HG02885 (cell line): ENCODE results near the gene HSPA1B.
"Not testable (repeated sequence)": the region's sequence is repeated elsewhere in the genome, so short reads cannot be mapped to it uniquely, and the experiment has no call there.

Experiments used
- ATAC-seq: cut with Tn5 transposase; IDR thresholded peaks from one replicate; pipeline ENCODE4 v1.9.1; 2021; ENCODE audit warnings: mild to moderate bottlenecking; ENCODE audit not compliant: unreplicated experiment, poor library complexity

Gene HSPA1B

GRCh38 chr6:31851485-31851832 is 23.9 kb downstream of the HSPA1B start:
- ATAC-seq = no peak

GRCh38 chr6:31851980-31852718 is 24.6 kb downstream of the HSPA1B start:
- ATAC-seq = not testable (repeated sequence)

- not testable (repeated sequence) for ATAC-seq
These were observed 30.2 kb downstream of the HSPA1B start for GRCh38 chr6:31857774-31858173.

DNA sequence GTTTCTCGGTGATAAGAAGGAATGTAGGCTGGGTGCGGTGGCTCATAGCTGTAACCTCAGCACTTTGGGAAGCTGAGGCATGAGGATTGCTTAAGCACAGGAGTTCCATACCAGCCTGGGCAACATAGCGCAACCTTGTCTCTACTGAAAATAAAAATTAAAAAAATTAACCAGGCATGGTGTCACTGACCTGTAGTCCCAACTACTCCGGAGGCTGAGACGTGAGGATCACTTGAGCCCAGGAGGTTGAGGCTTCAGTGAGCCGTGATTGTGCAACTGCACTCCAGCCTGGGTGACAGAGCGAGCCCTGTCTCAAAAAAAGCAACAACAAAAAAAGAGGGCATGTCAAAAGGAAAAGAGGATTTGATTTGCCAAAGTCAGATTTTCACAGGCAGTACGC is 31.2 kb downstream of the HSPA1B start:
- no peak for ATAC-seq

DNA sequence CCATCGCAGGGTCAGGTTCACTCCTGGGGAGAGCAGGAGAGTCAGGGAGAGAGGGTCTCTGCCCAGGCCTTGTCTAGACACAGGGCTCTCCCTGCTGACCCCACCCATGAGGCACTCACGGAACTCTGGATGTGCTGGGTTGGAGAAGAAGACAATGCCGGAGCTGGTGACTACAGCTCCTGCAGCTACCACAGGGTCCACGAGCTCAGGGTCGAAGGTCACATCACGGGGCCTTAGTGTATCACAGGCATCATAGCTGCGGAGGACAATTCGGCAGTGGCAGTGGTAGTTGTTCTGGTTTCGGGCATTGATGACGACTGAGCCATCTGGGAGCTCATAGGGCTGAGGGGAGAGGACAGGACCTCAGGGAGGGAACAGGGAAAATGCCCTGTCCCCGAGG is 32.4 kb downstream of the HSPA1B start:
- no peak for ATAC-seq

DNA sequence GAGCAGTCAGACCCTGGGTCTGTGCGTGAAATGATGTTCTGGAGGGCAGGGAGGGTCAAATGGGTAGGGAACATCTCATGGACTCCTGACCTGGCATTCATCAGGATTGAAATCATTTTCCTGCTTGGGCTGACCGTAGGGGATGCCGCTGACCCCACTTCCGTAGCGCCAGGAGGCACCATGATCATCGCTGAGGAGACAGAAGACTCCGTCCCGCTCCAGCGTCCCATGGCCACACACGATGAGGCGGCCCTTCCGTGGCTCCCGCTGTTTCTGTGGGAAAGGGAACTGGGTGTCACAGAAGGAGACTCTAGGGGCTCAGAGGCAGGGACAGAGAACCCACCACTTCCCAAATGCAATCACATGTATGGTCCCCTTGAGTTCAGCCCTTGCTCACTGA is 32.8 kb downstream of the HSPA1B start:
- ATAC-seq = no peak

DNA sequence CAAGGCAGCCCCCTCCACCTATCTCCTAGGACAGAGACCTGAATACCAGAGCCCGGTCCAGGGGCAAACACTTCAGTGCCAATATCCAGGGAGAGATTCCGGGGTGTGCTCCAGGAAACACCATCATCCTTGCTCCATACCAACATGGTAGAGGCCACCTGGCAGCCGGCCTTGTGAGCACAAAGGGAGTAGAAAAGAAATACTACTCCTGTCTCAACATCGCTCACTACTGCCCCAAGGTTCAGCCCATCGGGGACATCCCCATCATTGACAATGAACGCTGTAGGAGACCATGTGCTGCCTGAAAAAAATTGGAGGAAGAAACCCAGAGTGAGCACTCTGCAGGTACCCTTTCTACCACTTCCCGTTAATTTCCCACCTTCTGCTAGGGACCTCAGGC is 33.6 kb downstream of the HSPA1B start:
- ATAC-seq = no peak

GRCh38 chr6:31861919-31862343 is 34.4 kb downstream of the HSPA1B start:
- ATAC-seq = no peak

- peak; percentile 92 for ATAC-seq
These were observed 35.1 kb downstream of the HSPA1B start, which contains the start of gene NEU1 for GRCh38 chr6:31862344-31863235. Gene NEU1, minus strand, starts transcription at chr6:31862821. Its CDS starts 45 bp downstream, at chr6:31862776.

GRCh38 chr6:31864123-31864562 is 36.6 kb downstream of the HSPA1B start:
- not testable (repeated sequence) for ATAC-seq

- no peak for ATAC-seq
These were observed 37.3 kb downstream of the HSPA1B start for GRCh38 chr6:31864818-31865204.

DNA sequence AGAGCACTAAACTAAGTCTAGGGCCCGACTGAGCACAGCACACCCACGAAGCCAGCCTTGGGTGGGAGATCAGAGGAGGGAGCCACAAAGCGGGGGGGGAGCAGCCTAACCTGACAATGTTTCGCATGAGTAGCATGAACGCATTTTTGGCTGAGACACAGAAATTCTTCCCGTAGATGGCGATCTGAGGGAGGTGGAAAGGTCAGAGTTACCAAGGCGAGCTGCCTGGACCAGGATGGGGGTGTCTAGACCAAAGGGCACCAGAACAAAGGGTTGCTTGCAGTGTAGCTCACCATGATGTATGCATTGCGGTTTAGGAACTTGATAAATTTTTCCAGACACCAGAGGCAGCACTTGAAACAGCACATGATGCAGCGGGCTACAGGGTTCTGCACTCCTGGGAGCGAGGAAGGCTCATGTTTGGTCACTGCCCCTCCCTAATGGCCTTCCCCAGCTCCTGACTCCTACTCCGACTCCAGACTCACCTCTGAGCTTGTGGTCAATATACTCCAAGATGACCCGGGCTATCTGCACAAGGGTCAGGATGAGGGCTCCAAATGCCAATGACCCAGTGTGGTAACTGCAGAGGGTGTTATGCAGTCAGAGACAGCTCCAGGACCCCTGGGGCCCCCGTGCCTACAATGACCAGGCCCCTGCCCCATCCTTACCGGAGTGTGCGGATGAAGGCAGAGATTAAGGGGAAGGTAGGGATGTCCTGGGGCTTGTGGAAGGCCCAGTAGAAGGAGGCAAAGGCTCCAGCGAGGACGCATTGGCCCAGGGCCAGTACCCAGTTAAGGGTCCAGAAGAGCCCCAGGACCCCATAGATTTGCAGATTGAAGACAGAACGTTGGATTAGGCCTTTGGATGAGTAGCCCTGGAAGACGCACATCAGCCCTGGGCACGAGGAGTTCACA is 37.9 kb downstream of the HSPA1B start:
- ATAC-seq = no peak

GRCh38 chr6:31868658-31868971 is 41.1 kb downstream of the HSPA1B start:
- ATAC-seq = not testable (repeated sequence)

GRCh38 chr6:31869343-31869742 is 41.8 kb downstream of the HSPA1B start:
- ATAC-seq = no peak

DNA sequence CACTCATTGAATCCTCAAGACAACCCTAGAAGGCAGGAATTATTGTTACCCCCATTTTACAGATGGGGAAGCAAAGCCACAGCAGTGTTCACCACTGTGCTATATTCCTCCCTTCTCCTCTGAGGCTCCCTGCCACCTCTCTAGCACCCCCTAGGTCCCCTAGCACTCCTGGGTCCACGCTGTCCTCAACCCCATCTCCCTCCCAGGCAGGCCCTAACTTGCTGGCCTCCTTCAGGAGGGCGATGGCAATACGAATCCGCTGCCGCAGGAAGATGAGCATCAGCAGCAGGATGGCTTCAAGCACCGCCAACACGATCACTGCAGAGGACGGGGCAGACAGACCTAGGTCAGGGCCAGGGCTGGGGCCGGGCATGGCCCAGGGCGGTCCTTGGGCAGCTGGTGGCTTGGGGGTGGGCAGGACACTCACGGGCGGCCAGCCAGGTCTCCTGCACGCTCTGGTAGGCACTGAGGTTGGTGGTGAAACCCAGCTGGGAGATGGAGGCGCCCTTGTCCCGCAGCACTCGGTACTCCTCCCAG is 42.9 kb downstream of the HSPA1B start:
- ATAC-seq = no peak

- ATAC-seq = no peak
These were observed 43.6 kb downstream of the HSPA1B start for GRCh38 chr6:31871046-31871659.

DNA sequence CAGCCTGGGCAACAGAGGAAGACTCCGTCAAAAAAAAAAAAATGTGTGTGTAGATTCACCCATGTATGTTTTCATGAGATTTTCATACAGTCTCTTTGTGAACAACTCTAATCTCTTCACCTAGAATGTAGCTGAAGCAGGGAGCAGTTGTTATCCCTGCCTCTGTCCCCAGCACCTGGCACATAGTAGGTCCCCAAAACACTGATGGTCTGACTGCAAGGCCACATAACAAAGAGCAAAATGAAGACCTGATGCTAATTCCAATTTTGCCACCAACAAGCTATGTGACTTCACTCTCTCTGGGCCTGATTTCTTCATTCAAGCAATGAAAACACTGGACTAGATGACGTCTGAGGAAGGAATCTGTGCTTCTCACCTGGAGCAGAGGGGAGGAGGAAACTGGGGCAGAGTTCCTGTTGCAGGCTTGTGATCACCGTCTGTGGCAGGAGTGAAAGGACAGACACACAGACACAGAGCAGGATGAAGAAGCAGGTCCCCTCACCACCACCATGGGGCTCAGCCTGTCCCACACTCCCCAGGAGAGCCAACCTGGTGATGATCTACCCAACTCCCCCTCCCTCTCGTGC is 46.6 kb downstream of the HSPA1B start:
- no peak for ATAC-seq

DNA sequence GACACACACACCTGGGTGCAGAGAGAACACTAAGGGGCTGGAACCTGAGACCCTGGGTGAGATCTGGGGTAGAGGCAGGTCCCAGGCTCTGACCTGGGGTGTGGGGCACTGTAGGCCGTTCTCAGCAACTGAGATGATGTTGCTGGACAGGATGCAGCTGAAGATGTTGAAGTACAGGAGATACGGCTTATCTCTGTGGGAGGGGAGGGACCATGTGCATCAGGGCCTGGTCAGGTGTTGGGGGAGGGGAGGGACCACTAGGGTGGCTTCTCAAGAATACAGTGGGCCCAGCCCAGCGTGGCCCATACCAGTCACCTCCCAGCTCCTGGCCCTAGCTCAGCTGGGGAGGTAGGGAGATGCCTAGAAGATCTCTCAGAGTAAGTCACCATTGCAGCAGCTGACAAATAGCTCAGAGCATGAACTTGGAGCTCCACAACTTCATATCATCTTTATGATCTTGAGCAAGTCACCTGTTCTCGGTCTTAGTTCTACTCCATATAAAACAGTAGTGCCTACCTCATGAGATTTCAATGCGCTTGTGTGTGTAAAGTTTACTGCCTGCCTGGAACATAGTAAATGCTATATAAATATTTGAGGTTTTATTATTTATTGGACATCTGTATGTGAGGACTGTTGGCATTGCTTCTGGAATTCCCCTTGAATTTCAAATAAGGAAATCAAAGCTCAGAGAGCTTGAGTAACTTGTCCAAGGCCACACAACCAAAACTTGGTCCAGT is 47.5 kb downstream of the HSPA1B start:
- ATAC-seq = no peak

- no peak for ATAC-seq
These were observed 48.3 kb downstream of the HSPA1B start for GRCh38 chr6:31875877-31876276.
